Tibial artery (tissue), 4 donors: ENCODE results near the gene MUC5AC.
"Not testable (repeated sequence)": the region's sequence is repeated elsewhere in the genome, so short reads cannot be mapped to it uniquely, and the experiment has no call there.

Source experiments
- DNase-seq, 2 donors: peaks; one replicate each; pipeline ENCODE4 v3.0.0-alpha.2; 2019
- H3K27ac ChIP-seq, 2 donors: fragments of 200-600 bp; sonication (generic) in 1 of 2; 1 replicate in 1 of 2; 2 replicates in 1 of 2; pipeline ENCODE4 v1.5.1; 2018 to 2019; ENCODE audit warnings: mild to moderate bottlenecking in 1 of 2
- H3K27me3 ChIP-seq, 2 donors: fragments of 200-600 bp; sonication (generic) in 1 of 2; one replicate each; pipeline versions ENCODE4 v1.5.1 to v1.6.0; 2016 to 2019
- H3K36me3 ChIP-seq, 3 donors: fragments of 200-600 bp; sonication (generic) in 2 of 3; one replicate each; pipeline ENCODE4 v1.5.1; 2016 to 2019; ENCODE audit warnings: mild to moderate bottlenecking in 2 of 3
- H3K4me1 ChIP-seq, 4 donors: fragments of 200-600 bp; sonication (generic) in 2 of 4; 1 replicate in 3 of 4; 2 replicates in 1 of 4; pipeline ENCODE4 v1.5.1; 2016 to 2019
- H3K4me3 ChIP-seq, 2 donors: fragments of 200-600 bp; sonication (generic) in 1 of 2; 1 replicate in 1 of 2; 2 replicates in 1 of 2; pipeline ENCODE4 v1.5.1; 2018 to 2019; ENCODE audit warnings: mild to moderate bottlenecking in 2 of 2
- H3K9me3 ChIP-seq, 3 donors: fragments of 200-600 bp; sonication (generic) in 1 of 3; one replicate each; pipeline ENCODE4 v1.5.1; 2016 to 2019
- intact Hi-C: fragments of 100-400 bp; cut with DNase I; formaldehyde crosslinking; loops from one replicate; pipeline ENCODE4 v1.15.0; 2023; ENCODE audit warnings: low total_unique reads
- TF ChIP-seq, protein P1 (sequence below), 2 experiments: fragments of 200-600 bp in 1 of 2; fragments of 450-650 bp in 1 of 2; IDR thresholded peaks; one replicate each; pipeline ENCODE4 v1.5.1; 2017 to 2019; ENCODE audit warnings: antibody characterized with exemption in 2 of 2, mild to moderate bottlenecking in 1 of 2, moderate library complexity in 1 of 2

Gene MUC5AC

DNA sequence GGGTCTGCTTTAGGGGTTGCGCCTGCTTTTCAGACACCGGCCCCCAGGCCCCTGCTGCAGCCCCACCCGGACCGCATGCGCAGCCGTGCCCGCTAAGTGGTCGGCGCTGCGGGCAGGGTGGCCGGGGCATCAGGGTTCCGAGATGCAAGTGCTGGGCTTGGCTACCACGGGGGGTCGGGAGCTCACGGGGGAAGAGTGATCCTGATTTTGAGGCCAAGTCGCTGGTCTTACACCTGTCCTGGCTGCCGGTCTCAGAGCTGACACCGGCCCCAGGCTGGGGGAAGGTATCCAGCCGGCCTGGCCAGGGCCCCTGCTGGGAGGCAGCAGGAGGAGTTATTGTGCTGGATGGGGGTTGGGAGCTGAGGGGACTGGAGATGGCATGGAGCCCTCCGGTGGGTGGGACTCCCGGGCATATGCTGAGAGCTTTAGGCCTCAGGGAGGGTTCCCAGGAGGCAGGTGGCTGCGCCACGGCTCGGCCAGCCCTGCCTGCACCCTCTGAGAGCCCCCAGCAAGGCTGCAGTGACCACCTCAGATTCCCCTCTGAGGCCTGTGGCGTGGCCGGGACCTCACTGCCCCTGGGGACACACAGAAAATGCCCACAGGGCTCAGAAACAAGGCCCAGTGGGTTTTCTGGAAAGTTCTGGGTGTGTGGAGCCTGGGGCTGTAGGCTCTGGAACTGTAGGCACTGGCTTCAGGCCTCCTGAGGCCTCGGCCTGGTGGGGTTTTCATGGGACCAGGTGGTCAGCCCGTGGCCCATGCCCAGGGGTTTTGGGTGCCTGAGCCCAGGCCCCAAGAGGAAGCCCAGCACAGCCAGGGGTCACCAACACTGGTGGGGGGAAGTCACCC, 4.4 kb upstream of the MUC5AC start:
- Histone ChIP-seq H3K27ac (no peak overlapping the region), H3K36me3 (no peaks in the 10 kb centered on the region), H3K27me3 (peaks cover 0 to 41% of the 10 kb centered on the region in 2 donors), H3K4me1 (peaks cover 0 to 7% (median 0%) of the 10 kb centered on the region in 4 donors), H3K9me3 (no peaks in the 10 kb centered on the region), H3K4me3 (no peak overlapping the region)
- TF ChIP-seq, protein P1, sequence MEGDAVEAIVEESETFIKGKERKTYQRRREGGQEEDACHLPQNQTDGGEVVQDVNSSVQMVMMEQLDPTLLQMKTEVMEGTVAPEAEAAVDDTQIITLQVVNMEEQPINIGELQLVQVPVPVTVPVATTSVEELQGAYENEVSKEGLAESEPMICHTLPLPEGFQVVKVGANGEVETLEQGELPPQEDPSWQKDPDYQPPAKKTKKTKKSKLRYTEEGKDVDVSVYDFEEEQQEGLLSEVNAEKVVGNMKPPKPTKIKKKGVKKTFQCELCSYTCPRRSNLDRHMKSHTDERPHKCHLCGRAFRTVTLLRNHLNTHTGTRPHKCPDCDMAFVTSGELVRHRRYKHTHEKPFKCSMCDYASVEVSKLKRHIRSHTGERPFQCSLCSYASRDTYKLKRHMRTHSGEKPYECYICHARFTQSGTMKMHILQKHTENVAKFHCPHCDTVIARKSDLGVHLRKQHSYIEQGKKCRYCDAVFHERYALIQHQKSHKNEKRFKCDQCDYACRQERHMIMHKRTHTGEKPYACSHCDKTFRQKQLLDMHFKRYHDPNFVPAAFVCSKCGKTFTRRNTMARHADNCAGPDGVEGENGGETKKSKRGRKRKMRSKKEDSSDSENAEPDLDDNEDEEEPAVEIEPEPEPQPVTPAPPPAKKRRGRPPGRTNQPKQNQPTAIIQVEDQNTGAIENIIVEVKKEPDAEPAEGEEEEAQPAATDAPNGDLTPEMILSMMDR (IDR thresholded peaks at IDR 0.05) = no peak
- intact Hi-C loops = no loop called here
- DNase-seq = peak in 1 of 2 donors; percentile 58

DNA sequence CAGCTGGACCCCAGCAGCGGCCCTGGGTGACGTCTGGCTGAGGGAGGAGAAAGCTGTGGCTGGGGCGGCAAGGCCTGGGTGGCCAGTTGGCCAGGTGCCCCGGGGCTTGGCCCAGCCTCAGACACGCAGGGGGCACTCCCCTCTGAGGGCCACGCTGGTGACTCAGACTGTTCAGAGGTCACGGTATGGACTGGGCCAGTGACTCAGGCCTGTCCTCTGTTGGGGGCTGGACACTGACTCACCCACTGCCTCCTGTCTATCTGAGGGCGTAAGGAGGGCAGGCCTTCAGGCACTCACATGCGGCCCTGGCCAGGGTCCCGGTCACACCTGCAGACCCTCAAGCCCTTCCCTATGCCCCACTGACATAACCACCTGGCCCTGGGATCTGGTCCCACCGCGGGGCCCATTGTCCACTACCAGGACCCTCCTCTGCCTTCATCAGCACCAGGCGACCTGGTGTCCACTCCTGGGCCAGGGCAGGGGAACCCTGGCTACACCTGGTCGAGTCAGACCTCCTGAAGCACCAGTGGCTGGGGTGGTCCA, 3.7 kb upstream of the MUC5AC start:
- intact Hi-C loops = no loop called here
- Histone ChIP-seq H3K27me3 (peaks cover 0 to 38% of the 10 kb centered on the region in 2 donors), H3K9me3 (no peaks in the 10 kb centered on the region), H3K36me3 (no peaks in the 10 kb centered on the region), H3K4me1 (peaks cover 0 to 7% (median 0%) of the 10 kb centered on the region in 4 donors), H3K4me3 (no peak overlapping the region), H3K27ac (no peak overlapping the region)
- TF ChIP-seq, protein P1 (IDR thresholded peaks at IDR 0.05) = no peak
- DNase-seq = peak; percentile 44 to 77

DNA sequence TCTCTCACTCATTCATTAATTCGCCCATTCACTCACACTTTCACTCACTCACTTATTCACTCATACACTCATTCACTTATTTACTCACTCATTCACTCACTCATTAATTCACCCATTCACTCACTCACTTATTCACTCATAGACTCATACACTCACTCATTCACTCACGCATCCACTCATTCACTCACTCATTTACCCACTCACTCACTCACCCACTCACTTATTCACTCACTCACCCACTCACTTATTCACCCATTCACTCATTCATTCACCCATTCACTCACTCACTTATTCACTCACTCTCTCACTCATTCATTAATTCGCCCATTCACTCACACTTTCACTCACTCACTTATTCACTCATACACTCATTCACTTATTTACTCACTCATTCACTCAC, 3.1 kb upstream of the MUC5AC start:
- H3K4me1 ChIP-seq, intact Hi-C loops, H3K36me3 ChIP-seq, H3K4me3 ChIP-seq, DNase-seq, H3K27ac ChIP-seq, H3K9me3 ChIP-seq: not testable (repeated sequence)
- peaks cover 0 to 36% of the 10 kb centered on the region in 2 donors for H3K27me3 ChIP-seq

DNA sequence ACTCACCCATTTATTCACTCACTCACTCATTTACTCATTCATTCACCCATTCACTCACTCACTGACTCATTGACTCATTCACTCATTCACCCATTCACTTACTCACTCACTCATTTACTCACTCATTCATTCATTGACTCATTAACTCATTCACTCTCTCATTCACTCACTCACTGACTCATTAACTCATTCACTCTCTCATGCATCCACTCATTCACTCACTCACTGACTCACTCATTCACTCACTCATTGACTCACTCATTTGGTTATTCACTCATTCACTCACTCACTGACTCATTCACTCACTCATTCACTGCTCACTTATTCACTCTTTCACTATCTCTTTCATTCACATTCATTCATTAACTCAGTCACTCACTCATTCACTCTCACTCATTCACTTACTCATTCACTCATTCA, 2.5 kb upstream of the MUC5AC start:
- intact Hi-C loops = no loop called here
- H3K27me3 ChIP-seq = peaks cover 0 to 35% of the 10 kb centered on the region in 2 donors
- H3K27ac ChIP-seq = no peak overlapping the region
- no peak for DNase-seq
- H3K36me3 ChIP-seq = no peaks in the 10 kb centered on the region
- H3K4me1 ChIP-seq = peaks cover 0 to 7% (median 0%) of the 10 kb centered on the region in 4 donors
- H3K9me3 ChIP-seq = no peaks in the 10 kb centered on the region
- no peak overlapping the region for H3K4me3 ChIP-seq
- TF ChIP-seq, protein P1 (IDR thresholded peaks at IDR 0.05) = no peak

DNA sequence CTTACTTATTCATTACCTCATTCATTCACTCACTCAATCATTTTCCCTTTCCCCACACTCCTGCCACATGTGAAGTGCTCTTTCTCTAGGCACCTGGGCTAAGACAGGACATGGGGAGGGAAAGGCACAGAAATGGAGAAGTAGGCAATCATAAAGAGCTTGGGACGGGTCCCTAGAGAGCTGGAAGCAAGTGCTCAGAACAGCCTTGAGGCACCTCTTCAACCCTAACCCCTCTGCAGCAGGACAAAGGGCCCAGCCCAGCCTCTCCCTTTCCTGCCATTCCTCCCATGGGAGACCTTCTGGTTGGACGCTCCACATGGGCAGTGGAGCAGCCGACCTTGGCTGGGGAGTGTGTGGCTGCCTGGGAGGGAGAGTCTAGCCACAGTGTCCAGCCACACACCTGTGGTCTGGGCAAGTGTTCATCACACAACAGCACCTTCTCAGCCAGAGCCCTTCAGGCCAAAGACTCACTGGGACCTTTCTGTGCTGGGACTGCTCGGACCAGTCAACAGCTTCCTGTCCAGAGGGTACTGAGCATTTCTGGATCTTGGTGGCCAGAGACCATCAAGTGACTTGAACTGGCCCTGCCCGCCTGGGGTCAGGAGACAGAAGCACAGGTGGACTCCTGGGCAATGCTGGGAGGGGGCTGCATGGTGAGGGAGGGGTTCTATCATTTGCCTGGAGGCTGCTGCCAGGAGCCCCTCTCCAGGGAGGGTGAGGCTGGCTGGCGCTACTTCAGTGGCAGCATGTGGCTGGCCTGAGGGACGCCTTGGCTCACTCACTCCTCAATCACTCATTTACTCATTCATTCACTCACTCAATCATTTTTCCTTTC, 1.0 kb upstream of the MUC5AC start:
- TF ChIP-seq, protein P1 (IDR thresholded peaks at IDR 0.05) = no peak
- H3K9me3 ChIP-seq = no peaks in the 10 kb centered on the region
- peaks cover 0 to 7% (median 0%) of the 10 kb centered on the region in 4 donors for H3K4me1 ChIP-seq
- H3K27ac ChIP-seq = no peak overlapping the region
- H3K4me3 ChIP-seq = no peak overlapping the region
- DNase-seq = peak in 1 of 2 donors; percentile 54
- H3K36me3 ChIP-seq = no peaks in the 10 kb centered on the region
- intact Hi-C loops = no loop called here
- peaks cover 0 to 41% of the 10 kb centered on the region in 2 donors for H3K27me3 ChIP-seq
